Activated naive CD4-positive, alpha-beta T cell (primary cell): Measurements from ENCODE around the gene TSPAN4.

Experiments used
- DNase-seq, 4 experiments: peaks; one replicate each; lab custom pipeline; 2025; lab: John Stamatoyannopoulos, UW

The TSPAN4 gene

DNA sequence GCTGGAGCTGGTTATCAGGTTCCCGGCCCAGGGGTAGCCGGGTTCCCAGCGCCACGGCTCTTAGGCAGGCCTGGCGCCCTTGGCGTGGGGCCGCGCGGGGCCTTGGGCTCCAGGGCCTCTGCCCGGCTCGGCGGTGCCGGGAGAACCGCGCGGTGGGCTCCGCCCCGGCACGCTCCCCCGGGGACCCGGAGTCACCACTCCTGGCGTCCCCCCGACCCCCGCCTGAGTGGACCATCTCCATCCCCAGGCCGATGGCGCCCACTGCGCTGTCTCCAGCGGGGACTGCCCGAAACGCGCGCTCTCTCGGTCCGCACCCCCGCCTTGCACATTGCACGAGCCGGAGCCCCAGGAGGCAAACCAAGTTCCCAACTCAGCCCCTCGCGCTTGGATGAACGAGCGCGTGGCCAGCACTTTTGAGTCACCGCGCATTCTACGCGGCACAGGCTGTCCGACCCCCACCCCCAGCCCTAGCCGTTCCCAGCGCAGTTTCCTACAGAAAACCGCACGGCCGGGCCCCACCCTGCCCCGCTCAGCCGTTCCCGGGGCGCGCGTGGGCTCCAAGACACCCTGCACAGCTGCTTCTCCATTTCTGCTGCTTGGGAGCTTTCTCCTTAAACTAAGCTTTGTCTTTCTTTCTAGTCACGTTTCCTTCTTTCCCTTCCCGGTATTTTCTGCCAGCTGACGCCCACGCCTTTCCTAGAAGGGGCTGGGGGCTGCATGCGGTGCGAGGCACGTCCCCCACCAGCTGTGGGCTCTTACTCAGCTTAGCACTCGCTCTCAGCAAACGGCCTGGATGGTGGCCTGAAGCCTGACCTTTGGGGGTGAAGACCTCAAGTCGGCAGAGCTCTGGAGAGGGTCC is 68.6 kb downstream of the TSPAN4 start:
- DNase-seq = peak in 3 of 4 experiments; percentile 13 to 44 (median 17)

DNA sequence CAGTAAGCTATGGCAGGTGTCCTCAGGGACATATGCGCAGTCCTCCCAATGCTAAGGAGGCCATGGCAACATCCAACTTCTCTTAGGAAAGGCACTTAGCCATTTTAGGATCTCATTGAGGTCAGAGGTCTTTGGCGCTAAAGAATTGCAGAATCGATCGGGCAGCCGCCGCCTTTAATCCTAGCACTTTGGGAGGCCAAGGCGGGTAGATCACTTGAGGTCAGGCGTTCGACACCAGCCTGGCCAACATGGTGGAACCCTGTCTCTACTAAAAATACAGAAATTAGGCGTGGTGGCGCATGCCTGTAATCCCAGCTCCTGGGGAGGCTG is 69.2 kb downstream of the TSPAN4 start:
- no peak for DNase-seq

DNA sequence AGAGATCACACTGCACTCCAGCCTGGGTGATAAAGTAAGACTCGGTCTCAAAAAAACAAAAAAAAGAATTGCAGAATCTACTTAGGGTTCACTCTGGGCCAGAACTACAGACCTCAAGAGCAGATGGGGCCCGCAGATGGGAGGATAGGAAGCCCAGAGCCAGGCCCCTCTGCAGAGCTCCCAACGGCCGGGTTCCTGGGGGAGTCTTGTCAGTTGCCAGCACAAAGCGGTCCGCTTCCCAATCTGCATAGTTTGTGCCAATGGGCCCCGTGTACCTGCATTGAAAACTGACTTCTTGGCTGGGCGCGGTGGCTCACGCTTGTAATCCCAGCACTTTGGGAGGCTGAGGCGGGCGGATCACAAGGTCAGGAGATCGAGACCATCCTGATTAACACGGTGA is 69.6 kb downstream of the TSPAN4 start:
- no peak for DNase-seq

DNA sequence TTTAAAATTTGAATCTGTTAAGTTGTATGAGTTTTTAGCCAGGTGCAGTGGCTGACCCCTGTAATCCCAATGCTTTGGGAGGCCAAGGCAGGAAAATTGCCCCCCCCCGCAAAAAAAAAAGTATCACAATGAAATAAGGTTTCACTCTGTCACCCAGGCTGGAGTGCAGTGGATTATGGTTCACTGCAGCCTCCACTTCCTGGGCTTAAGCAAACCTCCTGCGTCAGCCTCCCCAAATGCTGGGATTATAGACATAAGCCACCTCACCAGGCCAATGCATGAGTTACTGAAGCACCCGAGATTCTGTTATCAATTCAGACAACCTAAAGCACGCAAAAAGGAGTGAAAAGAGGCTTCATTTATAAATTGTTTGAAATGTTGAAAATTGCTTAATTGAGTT is 70.4 kb downstream of the TSPAN4 start:
- no peak for DNase-seq

DNA sequence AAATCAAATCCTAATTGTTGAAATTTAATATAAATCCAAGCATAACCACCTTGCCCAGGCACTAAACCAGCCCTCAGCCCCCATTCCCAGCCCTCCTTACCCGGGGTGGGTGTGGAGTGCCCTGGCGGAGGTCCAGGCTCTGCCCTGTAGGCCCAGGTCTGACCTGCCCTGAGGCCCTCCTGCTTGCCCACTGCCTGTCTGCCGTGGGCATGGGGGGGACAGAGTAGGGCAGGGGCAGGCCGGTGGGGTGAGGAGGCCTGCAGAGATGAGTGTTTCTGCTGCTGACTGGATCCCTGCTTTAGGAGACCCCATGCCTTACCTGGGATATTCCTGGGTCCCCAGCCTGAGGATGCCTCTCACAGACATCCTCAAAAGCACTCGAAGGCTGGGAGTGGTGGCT is 71.6 kb downstream of the TSPAN4 start:
- DNase-seq = no peak

DNA sequence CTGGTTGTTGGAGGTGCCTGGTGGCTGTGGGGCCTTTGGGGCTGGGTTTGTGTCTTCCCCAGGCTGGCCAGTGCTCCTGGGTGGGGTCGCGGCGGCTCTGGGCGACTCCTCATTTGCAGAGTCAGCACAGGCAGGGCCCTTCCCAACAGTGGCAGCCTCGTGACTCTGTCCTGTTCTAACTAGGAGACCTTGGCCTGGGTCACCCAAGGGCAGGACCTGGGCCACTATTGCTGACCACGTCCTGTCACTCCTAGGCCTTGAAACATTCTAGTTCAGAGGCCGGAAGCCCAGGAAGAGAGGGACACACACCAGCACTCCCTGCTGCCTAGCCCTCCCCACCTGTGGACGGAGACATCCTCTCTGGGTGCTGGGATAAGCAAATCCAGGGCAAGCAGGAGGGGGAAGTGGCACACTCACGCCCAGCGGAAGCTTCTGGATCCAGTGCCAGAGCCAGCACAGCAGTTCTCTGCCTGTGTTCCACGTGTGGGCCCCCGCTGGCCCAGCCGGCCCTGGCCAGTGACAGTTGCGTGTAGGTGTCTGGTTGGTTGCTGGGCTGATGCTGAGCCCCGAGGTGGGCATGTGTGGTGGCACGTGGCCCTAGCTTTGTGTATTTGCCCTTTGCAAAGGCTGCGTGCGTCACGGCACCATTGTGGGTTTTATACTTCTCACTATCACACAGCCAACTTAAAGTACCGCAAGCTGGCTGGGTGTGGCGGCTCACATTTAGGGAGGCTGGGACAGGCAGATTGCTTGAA is 72.3 kb downstream of the TSPAN4 start:
- DNase-seq = no peak
